ENCODE data around the gene NCS1.

The NCS1 gene

GRCh38 chr9:130206579-130206978 is 34.4 kb downstream of the NCS1 start:
- Histone ChIP-seq H3K36me3 (ENCODE audit: control insufficient read depth, low read length) (no peaks in the 10 kb centered on the region), H4K20me1 (ENCODE audit: control insufficient read depth, insufficient read depth, low read depth, low read length) (no peaks in the 10 kb centered on the region), H3K4me2 (ENCODE audit: low read length) (no peak overlapping the region), H3K4me1 (ENCODE audit: control insufficient read depth, low read length) (no peaks in the 10 kb centered on the region), H3K9me3 (ENCODE audit: control insufficient read depth, insufficient read depth, low read length) (no peaks in the 10 kb centered on the region), H3F3A (ENCODE audit: control insufficient read depth, insufficient read depth) (no peaks in the 10 kb centered on the region), H3K9me2 (replicated peaks; ENCODE audit: control insufficient read depth, low read length) (no peaks in the 10 kb centered on the region), H3K27ac (ENCODE audit: low read depth, low read length) (no peak overlapping the region), H3K4me3 (ENCODE audit: low read length) (no peak overlapping the region), H3K79me2 (ENCODE audit: control insufficient read depth, low read length) (no peaks in the 10 kb centered on the region), H3K27me3 (ENCODE audit: control insufficient read depth, low read length) (0 out of 2 replicates have a peak, but pooled peaks cover 1% of the 10 kb centered on the region)
- TF ChIP-seq EZH2phosphoT487 (IDR thresholded peaks at IDR 0.05; ENCODE audit: borderline replicate concordance, low read length) (no peak), CTCF (IDR thresholded peaks at IDR 0.05; ENCODE audit: low read depth, low read length, poor library complexity, severe bottlenecking) (no peak)

- no peaks in the 10 kb centered on the region for H3K36me3 ChIP-seq (ENCODE audit: control insufficient read depth, low read length)
Measured at GRCh38 chr9:130207241-130207992, 35.2 kb downstream of the NCS1 start.

GRCh38 chr9:130208600-130209347 is 36.6 kb downstream of the NCS1 start:
- Histone ChIP-seq H3K27me3 (ENCODE audit: control insufficient read depth, low read length) (peaks cover 9% of the 10 kb centered on the region; the same call in 1 of the 2 replicates), H3K79me2 (ENCODE audit: control insufficient read depth, low read length) (no peaks in the 10 kb centered on the region), H3K4me3 (ENCODE audit: low read length) (no peak overlapping the region), H3K27ac (ENCODE audit: low read depth, low read length) (no peak overlapping the region), H3K9me3 (ENCODE audit: control insufficient read depth, insufficient read depth, low read length) (no peaks in the 10 kb centered on the region), H3F3A (ENCODE audit: control insufficient read depth, insufficient read depth) (no peaks in the 10 kb centered on the region), H3K4me2 (ENCODE audit: low read length) (no peak overlapping the region), H3K4me1 (ENCODE audit: control insufficient read depth, low read length) (no peaks in the 10 kb centered on the region), H4K20me1 (ENCODE audit: control insufficient read depth, insufficient read depth, low read depth, low read length) (no peaks in the 10 kb centered on the region), H3K36me3 (ENCODE audit: control insufficient read depth, low read length) (no peaks in the 10 kb centered on the region), H3K9me2 (replicated peaks; ENCODE audit: control insufficient read depth, low read length) (no peaks in the 10 kb centered on the region)
- TF ChIP-seq CTCF (IDR thresholded peaks at IDR 0.05; ENCODE audit: low read depth, low read length, poor library complexity, severe bottlenecking) (no peak), EZH2phosphoT487 (IDR thresholded peaks at IDR 0.05; ENCODE audit: borderline replicate concordance, low read length) (no peak)

More at GRCh38 chr9:130207241-130207992, 35.2 kb downstream of the NCS1 start:
- Histone ChIP-seq H3K27me3 (ENCODE audit: control insufficient read depth, low read length) (peaks cover 8% of the 10 kb centered on the region; the same call in 1 of the 2 replicates), H3K4me2 (ENCODE audit: low read length) (no peak overlapping the region), H3F3A (ENCODE audit: control insufficient read depth, insufficient read depth) (no peaks in the 10 kb centered on the region), H3K79me2 (ENCODE audit: control insufficient read depth, low read length) (no peaks in the 10 kb centered on the region), H3K4me3 (ENCODE audit: low read length) (no peak overlapping the region), H3K27ac (ENCODE audit: low read depth, low read length) (no peak overlapping the region), H3K9me2 (replicated peaks; ENCODE audit: control insufficient read depth, low read length) (no peaks in the 10 kb centered on the region), H3K9me3 (ENCODE audit: control insufficient read depth, insufficient read depth, low read length) (no peaks in the 10 kb centered on the region), H3K4me1 (ENCODE audit: control insufficient read depth, low read length) (no peaks in the 10 kb centered on the region), H4K20me1 (ENCODE audit: control insufficient read depth, insufficient read depth, low read depth, low read length) (no peaks in the 10 kb centered on the region)
- TF ChIP-seq EZH2phosphoT487 (IDR thresholded peaks at IDR 0.05; ENCODE audit: borderline replicate concordance, low read length) (no peak), CTCF (IDR thresholded peaks at IDR 0.05; ENCODE audit: low read depth, low read length, poor library complexity, severe bottlenecking) (no peak)

All from DOHH2 (cell line).